ENCODE results near the gene ARHGAP6.

ARHGAP6 gene

DNA sequence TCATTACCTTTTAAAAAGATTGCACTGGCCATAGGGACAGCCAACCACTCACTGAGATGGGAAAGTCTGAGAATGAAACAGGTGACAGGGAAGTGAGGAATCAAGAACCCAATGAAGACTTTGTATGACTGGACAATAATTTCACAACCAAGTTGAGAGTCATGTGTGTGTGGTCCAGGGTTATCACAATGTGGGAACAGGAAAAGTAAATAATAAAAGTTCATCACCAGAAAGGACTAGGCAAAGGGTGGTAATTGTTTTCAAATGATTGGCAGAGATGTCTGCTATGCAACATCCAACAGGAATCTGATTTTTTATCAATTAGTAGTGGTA, 243.2 kb downstream of the ARHGAP6 start:
- no peak for DNase-seq

DNA sequence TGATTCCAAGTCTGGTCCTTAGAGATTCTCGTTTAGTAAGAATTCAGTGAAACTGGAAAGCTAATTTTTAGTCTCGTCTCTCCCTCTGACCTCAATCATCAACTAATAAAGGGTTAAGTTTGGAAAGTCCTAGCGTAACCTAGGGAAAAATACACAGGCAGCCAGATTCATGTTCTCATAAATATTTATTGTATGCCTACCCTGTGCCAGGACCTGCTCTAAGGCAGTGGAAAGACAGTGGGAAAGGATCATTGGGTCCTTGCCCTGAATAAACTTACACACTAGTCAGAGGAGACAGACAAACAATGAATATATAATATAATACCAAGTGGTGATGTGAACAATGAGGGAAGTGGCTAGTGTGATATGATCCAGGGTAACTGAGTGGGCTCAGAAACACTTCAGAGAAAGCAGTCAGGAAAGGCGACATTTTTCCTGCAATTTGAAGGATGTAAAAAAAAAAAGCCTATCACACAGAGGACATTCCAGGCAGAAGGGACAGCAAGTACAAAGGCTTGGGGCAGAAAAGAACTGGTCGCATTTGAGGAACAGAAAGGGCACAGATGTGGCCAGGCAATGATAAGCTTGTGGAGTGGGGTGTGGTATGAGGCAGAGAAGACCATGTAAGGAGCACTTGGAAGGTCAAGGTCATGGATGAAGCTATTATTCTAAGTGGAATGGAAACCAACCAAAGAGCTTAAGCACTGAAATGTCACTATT, 243.8 kb downstream of the ARHGAP6 start:
- DNase-seq = no peak

DNA sequence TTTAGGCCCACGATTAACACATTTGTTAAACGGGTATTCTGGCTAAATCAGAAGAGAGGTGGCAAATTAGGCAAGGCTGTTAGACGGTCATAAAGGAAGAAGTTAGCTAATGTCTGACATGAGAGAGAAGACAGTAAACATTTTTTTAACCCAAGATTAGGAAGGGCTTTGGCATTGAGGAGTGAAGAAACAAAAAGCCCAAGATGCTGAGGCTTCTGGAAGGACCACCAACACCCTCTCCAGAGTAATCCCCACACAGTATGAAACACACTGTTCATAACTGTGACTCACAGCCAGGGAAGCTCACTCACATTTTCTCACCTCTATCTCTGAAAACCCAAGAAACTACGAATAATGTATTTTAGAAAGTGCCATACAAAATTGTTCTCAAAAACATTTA, 244.9 kb downstream of the ARHGAP6 start:
- no peak for DNase-seq

DNA sequence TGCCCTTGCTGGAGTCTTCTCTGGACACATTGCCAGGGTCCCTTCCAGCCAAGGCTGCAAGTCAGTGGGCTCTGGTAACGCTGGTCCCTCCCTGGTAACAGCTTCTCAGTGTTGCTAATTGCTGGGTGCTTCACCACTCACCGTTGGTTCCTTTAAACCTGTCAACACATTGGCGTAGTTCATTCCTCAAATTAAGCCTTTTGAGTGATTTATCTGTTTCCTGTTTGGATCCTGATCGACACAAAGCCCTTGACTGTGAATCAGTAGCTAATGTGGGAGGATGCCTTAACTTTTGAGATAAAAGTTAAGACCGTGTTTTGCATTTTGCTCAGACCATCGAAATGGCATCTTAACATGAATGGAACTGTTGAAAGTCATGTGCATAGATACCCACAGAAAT, 246.6 kb downstream of the ARHGAP6 start:
- DNase-seq = no peak

DNA sequence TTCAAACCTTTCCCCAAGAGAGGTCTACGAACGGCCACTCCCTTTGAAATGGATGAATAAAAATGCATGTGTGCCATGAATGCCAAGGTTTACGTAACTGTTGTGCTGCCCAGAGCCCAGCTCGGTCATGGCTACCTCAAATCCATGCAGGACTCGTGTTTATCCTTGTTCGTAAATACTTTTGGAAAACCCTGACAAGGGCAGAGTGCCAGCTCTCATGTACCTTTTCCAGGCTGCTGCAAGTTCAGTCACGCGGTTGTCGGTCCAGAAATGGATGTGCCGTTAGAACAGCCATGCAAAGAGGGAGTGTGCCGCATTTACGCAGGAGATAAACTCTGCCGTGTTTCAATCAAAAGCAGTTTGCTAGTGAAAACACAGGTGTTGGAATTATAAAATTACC, 249.1 kb downstream of the ARHGAP6 start:
- no peak for DNase-seq

DNA sequence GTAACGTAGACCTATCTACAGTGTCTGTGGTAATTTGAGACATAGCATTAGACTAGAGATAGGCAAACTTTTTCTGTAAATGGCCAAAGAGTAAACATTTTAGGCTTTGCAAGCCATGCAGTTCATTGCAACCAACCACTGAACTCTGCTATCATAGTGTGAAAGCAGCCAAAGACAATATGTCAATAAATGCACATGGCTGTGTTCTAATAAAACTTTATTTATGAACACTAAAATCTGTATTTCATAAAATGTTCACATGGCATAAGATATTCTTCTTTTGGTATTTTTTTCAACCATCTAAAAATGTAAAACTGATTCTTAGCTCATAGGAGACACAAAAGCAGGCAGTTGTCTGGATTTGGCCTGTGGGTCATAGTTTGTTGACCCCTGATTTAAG, 251.6 kb downstream of the ARHGAP6 start:
- DNase-seq = no peak

DNA sequence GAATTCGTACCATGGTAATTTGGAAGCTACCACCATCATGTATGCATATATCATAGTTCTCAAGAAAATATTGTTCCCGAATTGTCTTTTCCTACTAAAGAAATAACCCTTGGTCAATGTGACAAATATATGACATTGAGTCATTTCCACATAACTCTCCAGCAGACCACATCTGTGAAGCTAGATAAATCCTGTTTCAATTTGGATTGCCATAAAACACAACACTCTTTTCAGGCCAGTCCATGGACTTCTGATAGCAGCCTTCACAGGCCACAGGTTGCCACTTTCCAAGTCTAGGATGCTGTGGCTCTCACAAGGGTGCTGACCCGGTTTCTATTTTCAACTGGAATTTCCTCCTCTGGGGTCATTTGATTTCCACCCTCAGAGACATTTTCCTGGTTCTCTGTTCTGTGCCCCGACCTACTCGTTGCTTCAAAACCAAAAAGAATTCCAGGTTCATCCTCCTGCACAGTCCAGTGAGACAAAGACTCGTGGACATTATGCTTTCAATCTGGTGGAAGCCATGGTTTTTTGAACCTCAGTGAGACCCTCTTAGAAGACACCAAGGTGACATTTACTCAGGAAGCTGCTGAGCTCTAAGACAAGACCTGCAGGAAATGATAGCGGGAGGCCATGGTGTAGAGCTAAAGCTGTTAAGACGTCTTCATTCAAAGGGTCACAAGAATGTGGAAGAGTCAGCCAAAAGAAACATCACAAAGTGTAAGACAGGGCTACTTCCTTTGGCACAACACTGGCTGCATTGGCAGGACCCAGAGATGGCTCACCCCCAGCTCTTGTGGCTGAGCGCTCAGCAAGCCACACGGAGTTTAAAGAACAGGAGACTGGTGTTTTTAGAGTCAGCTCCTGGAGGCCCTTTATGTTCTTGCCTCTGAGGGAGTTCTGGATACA, 252.8 kb downstream of the ARHGAP6 start:
- DNase-seq = no peak

DNA sequence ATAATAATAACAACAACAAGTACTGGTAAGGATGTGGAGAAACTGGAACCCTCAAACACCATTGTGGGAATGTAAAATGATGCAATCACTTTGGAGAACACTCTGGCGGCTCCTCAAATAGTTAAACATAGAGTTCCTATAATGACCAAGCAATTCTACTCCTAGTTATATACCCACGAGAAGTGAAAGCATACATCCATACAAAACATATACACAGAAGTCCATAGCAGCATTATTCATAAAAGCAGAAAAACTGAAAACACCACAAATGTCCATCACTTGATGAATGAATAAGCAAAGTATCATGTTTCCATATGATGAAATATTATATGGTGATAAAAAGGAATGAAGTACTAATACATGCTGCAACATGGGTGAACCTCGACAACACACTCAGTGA, 255.8 kb downstream of the ARHGAP6 start:
- no peak for DNase-seq

DNA sequence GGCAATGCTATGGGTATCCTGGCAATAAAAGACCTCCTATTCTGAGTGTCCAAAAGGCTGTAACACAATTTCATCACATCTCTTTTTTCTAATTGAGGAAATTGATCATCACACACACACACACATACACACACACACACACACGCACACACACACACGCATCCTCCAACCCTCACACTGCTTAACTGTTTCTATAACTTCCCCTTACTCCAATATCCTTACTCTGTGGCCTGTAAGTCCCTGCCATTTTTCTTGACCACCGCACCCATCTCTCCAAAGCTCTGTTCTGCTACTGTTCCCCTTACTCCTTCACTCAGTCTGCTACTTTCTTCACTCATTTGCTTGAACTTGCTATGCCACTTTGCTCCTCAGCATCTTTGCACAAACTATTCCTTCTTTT, 256.9 kb downstream of the ARHGAP6 start:
- DNase-seq = no peak

DNA sequence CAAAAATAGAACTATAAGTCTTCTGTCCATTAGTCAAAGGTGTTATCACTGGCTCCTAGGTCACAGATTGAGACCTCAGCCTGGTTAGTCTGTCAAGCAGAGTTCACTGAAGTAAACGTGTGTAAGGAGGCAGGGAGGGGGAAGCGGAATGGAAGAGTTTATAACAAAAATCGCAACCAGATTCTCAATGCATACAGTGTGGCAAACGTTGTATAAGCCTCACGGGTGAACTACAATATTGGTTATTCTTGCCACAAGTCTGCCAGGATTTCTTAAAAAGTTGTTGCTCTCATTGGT, 257.7 kb downstream of the ARHGAP6 start:
- DNase-seq = no peak

DNA sequence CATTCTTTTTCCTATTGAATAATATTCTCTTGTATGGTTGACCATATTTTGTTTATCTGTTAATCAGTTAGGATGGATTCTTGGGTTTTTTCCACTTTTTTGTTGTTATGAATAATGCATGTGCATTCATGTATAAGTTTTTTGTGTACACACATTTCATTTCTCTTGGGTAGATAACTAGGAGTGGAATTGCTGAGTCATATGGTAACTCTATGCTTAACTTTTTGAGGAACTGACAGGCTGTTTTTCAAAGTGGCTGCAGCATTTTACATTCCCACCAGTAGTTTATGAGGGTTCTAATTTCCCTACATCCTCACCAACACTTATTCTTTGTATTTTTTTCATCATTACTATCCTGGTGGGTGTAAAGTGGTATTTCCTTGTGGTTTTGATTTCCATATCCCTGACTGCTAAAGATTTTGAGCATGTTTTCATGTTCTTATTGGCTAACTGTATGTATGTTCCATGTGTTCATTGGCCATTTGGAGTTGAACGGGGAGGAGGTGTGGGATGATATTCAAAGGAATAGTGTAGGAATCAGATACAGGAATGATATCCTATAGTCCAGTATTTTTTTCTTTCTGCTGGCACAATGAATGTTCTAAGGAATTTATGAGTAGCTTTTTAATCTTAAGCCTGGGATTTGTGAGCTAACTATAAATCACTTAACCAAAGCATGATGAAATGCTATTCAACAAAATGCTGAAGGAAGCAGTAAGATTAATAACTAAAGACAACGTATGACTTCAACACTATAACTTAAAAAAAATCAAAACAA, 258.2 kb downstream of the ARHGAP6 start:
- DNase-seq = no peak

DNA sequence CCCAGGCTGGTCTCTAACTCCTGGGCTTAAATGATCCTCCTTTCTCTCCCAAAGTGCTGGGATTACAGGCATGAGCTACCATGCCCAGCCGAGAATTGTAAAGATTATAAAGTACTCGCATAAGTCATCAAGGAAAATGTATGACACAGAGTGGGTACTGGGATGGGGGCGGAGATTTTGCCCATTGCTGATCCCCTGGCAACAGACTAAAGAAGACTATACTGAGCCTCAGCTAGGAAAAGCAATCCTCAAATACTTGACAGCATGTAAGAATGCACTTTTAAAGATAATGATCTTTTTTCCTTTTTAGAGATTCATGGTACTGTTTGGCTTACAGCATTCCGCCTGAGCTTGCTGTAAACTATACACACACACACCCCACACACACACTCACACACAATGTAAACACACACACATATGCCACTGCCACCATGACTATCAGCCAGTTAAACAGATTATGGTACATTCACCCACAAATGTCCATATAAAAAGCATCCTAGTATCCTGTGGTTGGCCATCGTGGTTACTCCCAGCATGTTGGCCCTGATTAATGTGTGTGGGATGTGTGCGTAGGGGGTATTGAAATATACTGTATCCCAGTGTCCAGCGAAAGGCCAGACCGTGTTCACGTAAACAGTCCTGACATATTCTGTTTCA, 259.5 kb downstream of the ARHGAP6 start:
- no peak for DNase-seq

DNA sequence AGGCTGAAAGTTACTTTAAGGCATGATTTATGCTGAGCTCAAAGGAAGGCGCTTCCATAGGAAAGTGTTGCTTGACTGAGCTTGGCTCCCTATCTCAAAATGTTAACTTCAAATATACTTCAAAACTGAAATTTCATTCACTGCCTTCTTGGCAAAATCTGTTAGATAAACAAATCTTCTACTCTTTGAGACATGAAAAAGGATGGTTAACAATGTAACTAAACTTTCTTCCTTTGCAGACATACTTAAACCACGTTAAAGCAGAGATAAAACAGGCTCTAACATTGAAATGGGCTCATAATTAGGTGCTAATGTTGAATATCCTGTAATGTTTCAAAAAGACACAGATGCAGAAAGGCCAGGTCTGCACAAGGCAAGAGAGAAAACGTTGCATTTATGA, 262.1 kb downstream of the ARHGAP6 start:
- DNase-seq = no peak

DNA sequence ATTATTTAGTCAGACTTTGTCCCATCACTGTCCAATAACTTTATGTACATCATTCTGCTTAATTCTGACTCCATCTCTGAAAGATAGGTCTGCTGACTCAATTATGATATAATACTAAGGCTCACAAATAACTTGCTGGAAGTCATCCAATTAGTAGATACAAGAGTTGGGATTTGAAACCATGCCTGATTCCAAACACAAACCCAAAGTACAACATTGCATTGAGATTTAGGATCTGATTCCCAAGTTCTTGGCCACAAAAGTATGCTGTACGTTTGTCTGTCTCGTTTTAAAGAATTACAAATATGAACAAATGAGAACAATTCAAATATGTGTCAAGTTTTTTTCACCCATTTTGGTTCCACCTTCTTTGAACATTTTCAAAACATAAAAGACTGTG, 263.8 kb downstream of the ARHGAP6 start:
- no peak for DNase-seq

DNA sequence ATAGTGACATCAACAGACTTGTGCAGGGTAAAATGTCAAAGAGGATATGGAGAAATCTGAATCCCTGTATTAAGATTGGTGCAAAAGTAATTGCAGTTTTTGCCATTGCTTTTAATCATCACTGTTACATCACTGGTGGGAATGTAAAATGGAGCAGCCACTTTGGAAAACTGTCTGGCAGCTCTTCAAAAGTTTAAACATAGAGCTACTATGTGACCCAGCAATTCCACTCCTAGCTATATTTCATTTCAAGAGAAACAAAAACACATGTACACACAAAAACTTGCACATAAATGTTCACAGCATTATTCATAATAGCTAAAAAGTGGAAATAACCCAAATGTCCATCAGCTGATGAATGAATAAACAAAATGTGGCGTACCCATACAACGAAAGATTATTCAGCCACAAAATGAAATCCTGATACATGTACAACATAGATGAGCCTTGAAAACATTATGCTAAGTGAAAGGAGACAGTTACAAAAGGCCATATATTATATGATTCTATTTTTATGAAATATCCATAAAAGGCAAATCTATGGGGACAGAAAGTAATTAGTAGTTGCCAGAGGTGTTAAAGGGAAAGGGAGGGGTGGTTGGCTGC, 266.1 kb downstream of the ARHGAP6 start:
- no peak for DNase-seq

DNA sequence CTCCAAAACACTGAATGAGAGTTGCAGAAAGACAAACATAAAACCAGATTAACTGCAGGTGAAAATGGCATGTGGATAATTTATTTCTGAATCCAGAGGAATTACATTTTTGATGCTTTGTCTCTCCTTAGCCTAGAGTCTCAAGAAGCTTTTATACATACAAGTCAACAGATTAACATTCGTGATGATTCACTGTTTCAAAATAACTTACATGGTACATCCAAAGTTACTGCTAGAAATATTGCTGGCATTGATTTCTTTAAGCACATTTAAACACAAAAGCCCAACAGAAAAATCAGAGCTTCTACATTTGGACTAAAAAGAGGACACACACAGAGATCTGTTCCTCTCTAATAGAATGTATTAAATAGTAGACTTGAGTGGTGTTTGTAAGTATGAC, 266.9 kb downstream of the ARHGAP6 start:
- no peak for DNase-seq

DNA sequence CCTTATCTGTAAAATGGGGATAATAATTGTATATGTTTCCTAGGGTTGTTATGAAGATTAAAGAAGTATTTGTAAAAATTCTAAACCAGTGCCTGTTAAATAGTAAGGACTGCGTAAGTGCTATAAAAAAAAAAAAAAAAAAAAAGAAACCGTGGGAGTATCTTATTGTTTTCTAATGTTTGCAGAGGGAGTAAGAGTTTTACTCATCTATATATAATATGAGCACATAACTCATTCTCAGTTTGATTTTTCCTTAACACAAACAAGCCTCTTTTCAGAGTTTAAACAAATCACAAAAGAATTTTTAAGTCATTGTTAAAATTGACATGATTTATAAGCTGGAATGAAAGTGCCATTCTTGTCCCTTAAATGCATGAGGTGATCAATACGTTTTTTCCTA, 267.6 kb downstream of the ARHGAP6 start:
- DNase-seq = no peak

DNA sequence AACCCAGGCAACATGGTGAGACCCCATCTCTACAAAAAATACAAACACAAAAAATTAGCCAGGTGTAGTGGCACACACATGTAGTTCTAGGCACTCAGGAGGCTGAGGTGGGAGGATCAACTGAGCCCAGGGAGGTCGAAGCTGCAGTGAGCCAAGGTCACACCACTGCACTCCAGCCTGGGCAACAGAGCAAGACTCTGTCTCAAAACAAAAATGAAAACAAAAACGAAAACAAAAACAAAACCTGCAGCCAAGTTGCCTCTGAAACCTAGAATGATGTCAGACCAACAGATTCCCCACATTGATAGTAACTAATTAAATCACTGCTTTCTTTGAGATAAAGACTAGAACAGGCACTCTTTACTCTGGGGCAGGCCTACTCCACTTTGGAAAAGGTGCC, 268.0 kb downstream of the ARHGAP6 start:
- DNase-seq = no peak

DNA sequence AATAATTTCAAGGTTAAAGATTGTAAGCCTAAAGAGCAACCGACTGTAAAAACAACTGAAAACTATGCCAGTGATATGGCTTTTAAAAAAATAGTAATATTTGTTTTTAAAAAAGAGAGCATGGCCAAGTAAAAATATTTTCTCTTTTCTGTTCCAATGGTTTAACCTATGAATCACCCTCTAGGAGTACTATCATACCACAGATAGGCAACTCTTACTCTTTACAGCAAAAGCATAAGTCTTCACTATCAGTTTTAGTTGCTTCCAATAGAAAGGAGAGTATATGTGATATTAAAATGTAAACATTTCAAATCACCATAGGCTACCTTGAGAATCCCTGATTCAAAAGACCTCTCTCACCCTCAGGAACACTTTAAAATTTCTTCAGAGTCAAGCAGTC, 269.9 kb downstream of the ARHGAP6 start:
- DNase-seq = no peak

DNA sequence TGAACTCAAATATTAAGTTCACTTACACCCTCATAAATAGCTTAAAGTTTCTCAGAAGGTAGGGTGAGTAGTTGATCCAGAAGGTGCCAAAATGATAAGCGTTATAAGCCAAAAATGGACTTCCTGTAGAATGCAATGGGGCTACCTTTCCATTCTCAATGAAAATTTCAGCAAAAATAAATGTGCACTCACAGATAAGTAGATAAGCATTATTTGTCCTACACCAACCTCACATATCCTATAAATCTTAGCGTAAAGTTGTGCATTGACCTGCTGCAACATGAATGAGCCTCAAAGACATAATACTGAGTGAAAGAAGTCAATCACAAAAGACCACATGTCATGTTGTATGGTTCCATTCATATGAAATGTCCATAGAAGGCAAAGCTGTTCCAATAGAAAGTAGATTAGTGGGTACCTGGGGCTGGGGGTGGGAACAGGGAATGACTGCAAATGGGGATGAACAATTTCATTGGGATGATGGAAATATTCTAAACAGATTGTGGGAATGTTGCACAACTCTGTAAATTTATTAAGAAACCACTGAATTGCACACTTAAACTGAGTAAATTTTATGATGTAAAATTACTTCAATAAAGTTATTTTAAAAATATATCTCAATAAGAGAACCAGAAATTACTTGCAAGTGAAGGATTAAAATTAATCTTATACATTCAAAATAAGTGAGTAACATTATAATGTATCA, 271.6 kb downstream of the ARHGAP6 start:
- DNase-seq = no peak

DNA sequence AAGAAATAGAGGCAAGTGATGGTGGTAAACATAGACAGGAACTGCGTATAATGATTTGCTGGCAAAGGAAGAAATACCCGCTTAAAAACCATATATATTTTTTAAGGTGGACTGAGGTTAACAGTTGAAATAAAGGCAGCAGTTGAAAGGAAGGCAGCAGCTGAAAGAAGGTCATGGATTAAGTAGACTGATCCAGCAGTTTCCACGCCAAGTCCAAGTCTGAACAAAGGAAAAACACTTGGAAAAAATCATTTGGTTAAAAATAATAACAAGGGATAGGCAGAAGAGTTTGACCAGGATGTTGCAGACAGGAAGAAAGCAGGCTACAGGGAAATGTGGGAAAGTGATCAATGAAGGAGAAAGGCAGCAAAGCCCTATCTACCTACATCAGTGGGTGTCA, 278.9 kb downstream of the ARHGAP6 start:
- DNase-seq = no peak

DNA sequence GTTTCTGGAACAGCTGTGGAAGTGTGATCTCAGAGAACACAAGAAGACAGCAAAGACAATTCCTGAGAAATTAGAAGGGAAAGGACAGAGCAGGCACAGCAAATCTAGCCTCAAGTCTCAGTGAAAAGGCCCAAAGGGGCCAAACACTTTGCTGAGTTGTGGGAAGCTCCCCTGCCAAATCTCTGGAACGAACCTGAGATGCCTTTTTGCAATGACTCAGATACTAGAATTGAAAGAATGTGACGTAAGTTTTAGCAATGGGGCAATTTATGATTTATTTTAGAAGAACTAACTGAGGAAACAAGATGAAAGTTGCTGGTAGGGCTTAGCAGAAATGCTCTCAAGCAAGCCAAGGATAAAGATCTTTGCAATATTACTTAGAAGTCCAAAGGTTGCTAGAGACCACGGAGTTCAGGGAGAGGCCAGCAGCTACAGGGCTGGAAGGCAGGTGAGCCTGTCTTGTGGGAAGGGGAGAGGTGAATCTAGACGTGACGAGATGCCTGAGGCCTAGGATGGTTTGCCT, 279.7 kb downstream of the ARHGAP6 start:
- no peak for DNase-seq
